Neural crest cell (in vitro differentiated cells): ENCODE results near the gene TBCD. TPM values are rescaled to one million over a fixed set of nuclear protein-coding genes. Genes with fewer than 3 reads are reported as not detected.

ENCODE experiments used
- DNase-seq: peaks from one replicate; pipeline ENCODE4 v3.0.0; 2021; ENCODE audit warnings: low read depth, mixed read lengths, low spot score
- H3K27ac Mint-ChIP-seq: one replicate; pipeline ENCODE4 v1.8.0; 2021; ENCODE audit warnings: mild to moderate bottlenecking, mixed read lengths; ENCODE audit not compliant: unreplicated experiment
- H3K27me3 Mint-ChIP-seq: 2 replicates; pipeline ENCODE4 v1.8.0; 2021; ENCODE audit warnings: low read depth, mild to moderate bottlenecking, mixed read lengths
- H3K36me3 Mint-ChIP-seq: 2 replicates; pipeline ENCODE4 v1.8.0; 2021; ENCODE audit warnings: low read depth, mild to moderate bottlenecking, mixed read lengths
- H3K4me1 Mint-ChIP-seq: 2 replicates; pipeline ENCODE4 v1.8.0; 2021; ENCODE audit warnings: mixed read lengths
- H3K4me3 Mint-ChIP-seq: one replicate; pipeline ENCODE4 v1.8.0; 2021; ENCODE audit warnings: mild to moderate bottlenecking, mixed read lengths
- H3K9me3 Mint-ChIP-seq: 2 replicates; pipeline ENCODE4 v1.8.0; 2021; ENCODE audit warnings: mixed read lengths
- CTCF ChIP-seq: fragments of 200-600 bp; sonication (generic); conservative IDR thresholded peaks from 2 replicates; pipeline ENCODE4 v1.5.0; 2021; ENCODE audit warnings: antibody characterized with exemption, mild to moderate bottlenecking
- total RNA-seq: library from RNA; stranded (reverse); gene quantifications from 2 replicates; pipeline ENCODE4 v1.2.1, GENCODE V29; 2021

The TBCD gene
- total RNA-seq, 1 donor from 2014 or later: 166 TPM

GRCh38 chr17:82858376-82859126 lies 106.7 kb downstream of the TBCD start:
- H3K27me3 Mint-ChIP-seq: no peaks in the 10 kb centered on the region
- peaks cover 45% of the 10 kb centered on the region for H3K4me1 Mint-ChIP-seq
- H3K4me3 Mint-ChIP-seq: no peak overlapping the region
- no peak for TF ChIP-seq CTCF
- H3K27ac Mint-ChIP-seq: peak overlapping the region; percentile 45
- no peak for DNase-seq
- peaks cover 24% of the 10 kb centered on the region for H3K36me3 Mint-ChIP-seq
- H3K9me3 Mint-ChIP-seq: peaks cover 2% of the 10 kb centered on the region

GRCh38 chr17:82859431-82860403 lies 107.9 kb downstream of the TBCD start:
- H3K27ac Mint-ChIP-seq: peak overlapping the region; percentile 95
- no peaks in the 10 kb centered on the region for H3K27me3 Mint-ChIP-seq
- DNase-seq: peak; percentile 14
- peaks cover 2% of the 10 kb centered on the region for H3K9me3 Mint-ChIP-seq
- no peak overlapping the region for H3K4me3 Mint-ChIP-seq
- H3K36me3 Mint-ChIP-seq: peaks cover 19% of the 10 kb centered on the region
- peaks cover 54% of the 10 kb centered on the region for H3K4me1 Mint-ChIP-seq
- no peak for TF ChIP-seq CTCF

DNA sequence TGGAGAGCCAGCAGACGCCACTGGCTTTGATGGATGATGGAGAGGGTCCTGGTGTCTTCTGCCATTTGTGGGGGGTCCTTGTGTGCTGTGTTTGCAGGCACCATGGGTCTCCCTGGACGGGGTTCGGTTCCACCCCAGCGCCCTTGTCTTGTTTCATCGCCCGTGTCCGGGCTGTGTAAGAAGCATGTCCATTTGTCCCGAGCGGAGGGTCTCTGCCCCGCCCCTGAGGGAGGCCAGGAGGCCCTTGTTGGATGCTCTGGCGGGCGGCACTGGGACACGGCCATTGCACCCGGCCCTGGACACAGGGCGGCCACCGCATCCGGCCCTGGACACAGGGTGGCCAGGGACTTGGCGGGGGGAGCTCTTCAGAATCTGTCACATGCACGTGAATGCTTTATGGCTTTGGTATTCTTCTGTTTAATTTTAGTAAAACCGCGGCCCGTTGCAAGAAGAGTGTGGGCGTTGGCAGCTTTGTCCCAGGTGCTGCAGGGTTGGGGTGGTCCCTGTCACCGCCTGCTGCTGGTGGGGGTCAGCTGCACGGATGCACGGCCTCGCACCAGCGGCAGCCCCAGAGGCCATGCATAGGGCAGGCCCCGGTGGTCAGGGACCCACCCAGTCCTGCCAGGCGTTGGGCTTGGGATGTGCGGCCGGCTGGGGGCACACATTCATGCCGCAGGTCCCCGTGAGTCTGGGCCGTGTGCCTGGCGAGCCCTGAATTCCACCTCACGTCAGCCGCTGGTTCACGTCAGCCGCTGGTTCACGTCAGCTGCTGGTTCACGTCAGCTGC lies 108.9 kb downstream of the TBCD start:
- no peak overlapping the region for H3K27ac Mint-ChIP-seq
- no peaks in the 10 kb centered on the region for H3K27me3 Mint-ChIP-seq
- no peak for TF ChIP-seq CTCF
- H3K36me3 Mint-ChIP-seq: peaks cover 18% of the 10 kb centered on the region
- H3K4me3 Mint-ChIP-seq: no peak overlapping the region
- H3K9me3 Mint-ChIP-seq: peaks cover 2% of the 10 kb centered on the region
- H3K4me1 Mint-ChIP-seq: peaks cover 59% of the 10 kb centered on the region
- no peak for DNase-seq

DNA sequence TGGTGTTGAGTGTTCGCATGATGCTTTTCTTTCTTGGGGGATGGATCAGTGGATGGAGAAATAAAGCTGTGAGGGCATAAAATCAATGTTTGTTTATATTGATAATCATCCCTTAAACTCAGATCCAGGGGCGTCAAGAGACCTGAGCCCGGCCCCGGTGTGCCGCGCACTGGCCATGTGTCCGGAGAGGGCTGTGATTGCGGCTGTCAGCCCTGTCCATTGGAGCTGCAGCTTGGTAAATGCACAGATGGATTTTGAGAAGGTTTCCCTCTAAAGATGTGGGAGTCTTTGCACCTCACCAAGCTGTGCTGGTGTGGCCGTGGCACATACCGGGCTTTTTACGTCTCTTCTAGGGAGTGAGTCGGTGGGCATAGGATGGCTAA lies 109.5 kb downstream of the TBCD start:
- H3K9me3 Mint-ChIP-seq: no peaks in the 10 kb centered on the region
- H3K27me3 Mint-ChIP-seq: no peaks in the 10 kb centered on the region
- peak overlapping the region; percentile 94 for H3K27ac Mint-ChIP-seq
- no peak overlapping the region for H3K4me3 Mint-ChIP-seq
- H3K4me1 Mint-ChIP-seq: peaks cover 65% of the 10 kb centered on the region
- peaks cover 13% of the 10 kb centered on the region for H3K36me3 Mint-ChIP-seq
- no peak for DNase-seq
- no peak for TF ChIP-seq CTCF

DNA sequence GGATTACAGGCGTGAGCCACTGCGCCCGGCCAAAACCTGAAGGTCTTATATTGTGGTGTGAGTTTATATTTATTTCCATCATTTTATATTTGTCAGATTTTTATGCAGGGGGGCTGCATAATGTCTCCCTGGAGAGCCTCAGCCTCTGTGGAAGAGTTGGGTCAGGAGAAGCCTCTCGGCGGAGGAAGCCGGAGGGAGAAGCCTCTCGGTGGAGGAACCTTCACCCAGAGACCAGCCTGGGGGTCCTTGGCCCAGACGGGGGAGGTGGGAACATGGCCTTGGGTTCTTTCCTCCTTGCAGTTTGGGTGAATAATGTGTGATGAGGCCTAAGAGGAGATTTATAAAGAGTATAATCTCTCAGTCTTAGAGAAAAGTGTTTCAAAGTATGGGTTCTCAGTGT lies 110.3 kb downstream of the TBCD start:
- DNase-seq: no peak
- TF ChIP-seq CTCF: no peak
- Mint-ChIP-seq H3K9me3 (no peaks in the 10 kb centered on the region), H3K27ac (no peak overlapping the region), H3K36me3 (peaks cover 10% of the 10 kb centered on the region), H3K27me3 (no peaks in the 10 kb centered on the region), H3K4me1 (peaks cover 68% of the 10 kb centered on the region), H3K4me3 (no peak overlapping the region)
